IPS-20b (cell line): ENCODE data around the gene AK2.
"Not testable (repeated sequence)": the region's sequence is repeated elsewhere in the genome, so short reads cannot be mapped to it uniquely, and the experiment has no call there.

ENCODE experiments used
- H3K27ac ChIP-seq: one replicate; pipeline ENCODE4 v1.5.1; 2013; ENCODE audit warnings: low read length
- H3K27me3 ChIP-seq: 2 replicates; pipeline ENCODE4 v1.6.1; 2013; ENCODE audit warnings: mild to moderate bottlenecking, low read length, inconsistent platforms; ENCODE audit not compliant: insufficient read depth
- H3K36me3 ChIP-seq: 2 replicates; pipeline ENCODE4 v1.6.1; 2013; ENCODE audit warnings: low read depth, mild to moderate bottlenecking, inconsistent platforms, low read length, moderate library complexity; ENCODE audit not compliant: insufficient read depth
- H3K4me1 ChIP-seq: 2 replicates; pipeline ENCODE4 v1.6.1; 2013; ENCODE audit warnings: mild to moderate bottlenecking, control low read depth, inconsistent platforms, low read length, moderate library complexity; ENCODE audit not compliant: insufficient read depth
- H3K4me3 ChIP-seq: 2 replicates; pipeline ENCODE4 v1.5.1; 2013; ENCODE audit warnings: mild to moderate bottlenecking, low read length, inconsistent platforms
- H3K9ac ChIP-seq: 2 replicates; pipeline ENCODE4 v1.6.1; 2013; ENCODE audit warnings: low read depth, mild to moderate bottlenecking, inconsistent platforms, low read length, moderate library complexity
- H3K9me3 ChIP-seq: 2 replicates; pipeline ENCODE4 v1.6.1; 2013; ENCODE audit warnings: mild to moderate bottlenecking, low read depth, low read length, inconsistent platforms; ENCODE audit not compliant: insufficient read depth

AK2 gene

DNA sequence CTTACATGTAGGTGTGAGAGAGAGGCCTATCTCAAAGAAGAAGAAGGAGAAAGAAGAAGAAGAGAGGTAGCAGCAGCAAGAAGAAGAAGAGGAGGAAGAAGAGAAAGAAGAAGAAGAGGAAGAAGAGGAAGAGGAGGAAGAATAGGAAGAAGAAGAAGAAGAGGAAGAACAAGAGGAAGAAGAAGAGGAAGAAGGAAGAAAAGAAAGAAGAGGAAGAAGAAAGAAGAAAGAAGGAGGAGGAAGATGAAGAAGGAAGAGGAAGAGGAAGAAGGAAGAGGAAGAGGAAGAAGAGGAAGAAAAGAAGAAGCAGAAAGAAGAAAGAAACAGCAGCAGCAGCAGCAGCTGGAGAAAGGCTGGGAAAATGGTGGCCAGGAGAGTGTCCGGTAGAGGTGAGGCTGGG lies 33.9 kb upstream of the AK2 start:
- H3K4me1 ChIP-seq, result no peaks in the 10 kb centered on the region
- H3K4me3 ChIP-seq, result no peak overlapping the region
- no peak overlapping the region for H3K27ac ChIP-seq
- H3K36me3 ChIP-seq, result no peaks in the 10 kb centered on the region
- H3K9ac ChIP-seq, result no peak overlapping the region
- H3K9me3 ChIP-seq, result no peaks in the 10 kb centered on the region
- no peaks in the 10 kb centered on the region for H3K27me3 ChIP-seq

DNA sequence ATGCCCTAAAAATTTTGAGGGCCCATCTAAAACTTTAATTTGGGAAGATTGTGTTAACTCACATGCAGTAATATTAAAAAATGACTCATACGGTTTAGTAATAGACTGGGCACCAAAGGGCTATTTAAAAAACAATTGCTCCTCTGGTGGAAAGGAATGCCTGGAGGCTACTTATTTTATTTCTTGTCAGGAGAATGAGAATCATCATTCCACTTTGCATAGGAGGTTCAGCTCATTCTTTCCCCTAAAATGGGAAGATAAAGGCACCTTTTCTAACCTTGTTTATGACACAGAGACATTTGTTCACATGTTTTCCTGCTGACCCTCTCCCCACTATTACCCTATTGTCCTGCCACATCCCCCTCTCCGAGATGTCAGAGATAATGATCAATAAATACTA lies 31.4 kb upstream of the AK2 start:
- not testable (repeated sequence) for H3K36me3 ChIP-seq, H3K9ac ChIP-seq, H3K4me1 ChIP-seq, H3K27me3 ChIP-seq, H3K4me3 ChIP-seq, H3K27ac ChIP-seq
- peaks cover 22% of the 10 kb centered on the region for H3K9me3 ChIP-seq

DNA sequence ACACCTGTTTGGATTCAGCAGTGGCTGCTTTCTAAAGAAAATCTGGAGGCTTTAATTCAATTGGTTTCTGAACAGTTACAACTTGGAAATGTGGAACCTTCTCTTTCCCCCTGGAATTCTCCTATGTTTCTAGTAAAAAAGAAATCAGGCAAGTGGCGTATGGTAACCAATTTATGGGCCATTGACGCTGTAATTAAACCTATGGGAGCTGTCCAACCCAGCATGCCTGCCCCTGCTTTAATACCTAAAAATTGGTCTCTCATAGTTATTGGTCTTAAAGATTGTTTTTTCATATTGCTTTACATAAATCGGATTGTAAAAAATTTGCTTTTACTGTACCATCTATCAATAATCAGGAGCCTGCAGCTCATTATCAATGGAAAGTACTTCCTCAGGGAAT lies 29.8 kb upstream of the AK2 start:
- H3K27me3 ChIP-seq, H3K36me3 ChIP-seq, H3K4me3 ChIP-seq, H3K27ac ChIP-seq, H3K4me1 ChIP-seq, H3K9ac ChIP-seq: not testable (repeated sequence)
- peaks cover 31% of the 10 kb centered on the region for H3K9me3 ChIP-seq

GRCh38 chr1:33065301-33065700 lies 28.6 kb upstream of the AK2 start:
- Histone ChIP-seq H3K4me1 (no peaks in the 10 kb centered on the region), H3K27me3 (no peaks in the 10 kb centered on the region), H3K9me3 (peaks cover 34% of the 10 kb centered on the region), H3K27ac (no peak overlapping the region), H3K9ac (no peak overlapping the region), H3K36me3 (no peaks in the 10 kb centered on the region), H3K4me3 (no peak overlapping the region)

GRCh38 chr1:33064284-33064683 lies 27.6 kb upstream of the AK2 start:
- not testable (repeated sequence) for H3K36me3 ChIP-seq, H3K4me3 ChIP-seq, H3K27me3 ChIP-seq, H3K4me1 ChIP-seq, H3K27ac ChIP-seq, H3K9ac ChIP-seq
- H3K9me3 ChIP-seq, result peaks cover 34% of the 10 kb centered on the region

- no peaks in the 10 kb centered on the region for H3K36me3 ChIP-seq
- no peak overlapping the region for H3K27ac ChIP-seq
- peaks cover 34% of the 10 kb centered on the region for H3K9me3 ChIP-seq
- no peak overlapping the region for H3K4me3 ChIP-seq
- no peak overlapping the region for H3K9ac ChIP-seq
- no peaks in the 10 kb centered on the region for H3K27me3 ChIP-seq
- no peaks in the 10 kb centered on the region for H3K4me1 ChIP-seq
Observed at GRCh38 chr1:33061834-33062233, 25.2 kb upstream of the AK2 start.

DNA sequence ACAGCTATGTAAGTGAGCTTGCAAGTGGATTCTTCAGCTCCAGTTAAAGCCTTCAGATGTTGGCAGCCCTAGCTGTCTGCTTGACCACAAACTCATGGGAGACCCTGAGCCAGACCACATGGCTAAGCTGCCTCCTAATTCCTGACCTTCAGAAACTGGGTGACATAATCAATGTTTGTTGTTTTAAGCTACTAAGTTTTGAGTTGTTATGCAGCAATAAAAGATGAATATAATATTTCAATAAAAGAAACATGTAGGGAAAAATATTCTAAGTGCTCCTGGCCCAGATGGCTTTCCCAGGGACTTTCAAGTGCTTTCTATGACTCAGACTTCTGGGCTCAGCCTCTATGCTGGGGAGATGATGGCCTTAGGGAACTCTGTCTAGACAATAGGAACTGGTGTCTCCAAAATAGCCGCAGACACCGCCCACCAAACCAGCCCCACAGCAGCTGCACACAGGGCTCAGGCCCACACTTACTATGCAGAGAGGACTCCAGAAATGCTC lies 23.9 kb upstream of the AK2 start:
- H3K27ac ChIP-seq, result no peak overlapping the region
- peaks cover 34% of the 10 kb centered on the region for H3K9me3 ChIP-seq
- H3K36me3 ChIP-seq, result no peaks in the 10 kb centered on the region
- no peaks in the 10 kb centered on the region for H3K4me1 ChIP-seq
- H3K9ac ChIP-seq, result no peak overlapping the region
- no peak overlapping the region for H3K4me3 ChIP-seq
- no peaks in the 10 kb centered on the region for H3K27me3 ChIP-seq

DNA sequence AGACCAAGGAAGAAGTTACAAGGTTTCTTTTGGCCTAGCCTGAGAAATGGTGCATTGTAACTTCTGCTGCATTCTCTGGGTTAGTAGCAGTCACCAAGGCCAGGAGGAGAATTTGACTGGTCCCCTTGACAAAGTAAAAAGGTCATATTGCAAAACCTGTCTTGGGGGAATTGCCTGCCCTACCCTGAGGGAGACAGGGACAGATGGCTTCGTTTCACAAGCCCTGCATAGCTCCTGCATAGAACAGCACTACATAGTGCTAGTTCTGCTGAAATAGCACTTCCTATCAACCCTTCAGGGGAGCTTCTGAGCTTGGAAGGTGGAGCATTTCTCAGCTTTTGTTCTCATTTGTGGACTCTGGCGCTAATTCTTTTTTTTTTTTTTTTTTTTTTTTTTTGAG lies 20.4 kb upstream of the AK2 start:
- no peaks in the 10 kb centered on the region for H3K36me3 ChIP-seq
- no peak overlapping the region for H3K9ac ChIP-seq
- H3K27ac ChIP-seq, result no peak overlapping the region
- H3K9me3 ChIP-seq, result peaks cover 4% of the 10 kb centered on the region
- H3K27me3 ChIP-seq, result no peaks in the 10 kb centered on the region
- H3K4me1 ChIP-seq, result no peaks in the 10 kb centered on the region
- H3K4me3 ChIP-seq, result no peak overlapping the region

- Histone ChIP-seq H3K4me1 (no peaks in the 10 kb centered on the region), H3K36me3 (no peaks in the 10 kb centered on the region), H3K27ac (no peak overlapping the region), H3K9me3 (peaks cover 3% of the 10 kb centered on the region), H3K4me3 (no peak overlapping the region), H3K9ac (no peak overlapping the region), H3K27me3 (no peaks in the 10 kb centered on the region)
Observed at GRCh38 chr1:33056426-33056825, 19.7 kb upstream of the AK2 start.

GRCh38 chr1:33055210-33056008 lies 18.7 kb upstream of the AK2 start:
- H3K27me3 ChIP-seq, result no peaks in the 10 kb centered on the region
- H3K27ac ChIP-seq, result no peak overlapping the region
- H3K4me3 ChIP-seq, result no peak overlapping the region
- H3K9me3 ChIP-seq, result no peaks in the 10 kb centered on the region; the same call in 1 of the 2 replicates
- H3K4me1 ChIP-seq, result no peaks in the 10 kb centered on the region
- H3K9ac ChIP-seq, result no peak overlapping the region
- no peaks in the 10 kb centered on the region for H3K36me3 ChIP-seq

- no peak overlapping the region for H3K27ac ChIP-seq
- no peaks in the 10 kb centered on the region; the same call in 1 of the 2 replicates for H3K9me3 ChIP-seq
- H3K4me3 ChIP-seq, result no peak overlapping the region
- H3K27me3 ChIP-seq, result no peaks in the 10 kb centered on the region
- no peak overlapping the region for H3K9ac ChIP-seq
- no peaks in the 10 kb centered on the region for H3K36me3 ChIP-seq
- no peaks in the 10 kb centered on the region; the same call in 1 of the 2 replicates for H3K4me1 ChIP-seq
Observed at GRCh38 chr1:33050221-33051076, 13.8 kb upstream of the AK2 start.

GRCh38 chr1:33049371-33049770 lies 12.7 kb upstream of the AK2 start:
- Histone ChIP-seq H3K9me3 (no peaks in the 10 kb centered on the region; the same call in 1 of the 2 replicates), H3K27me3 (no peaks in the 10 kb centered on the region), H3K9ac (no peak overlapping the region), H3K4me3 (no peak overlapping the region), H3K36me3 (no peaks in the 10 kb centered on the region), H3K27ac (no peak overlapping the region), H3K4me1 (no peaks in the 10 kb centered on the region; the same call in 1 of the 2 replicates)
